Raji (cell line): ENCODE results near the gene BRWD1.

Experiments
- POLR2A ChIP-seq: IDR thresholded peaks from 2 replicates; pipeline ENCODE4 v1.6.1; 2011; ENCODE audit warnings: low read depth, low read length, control low read depth; ENCODE audit not compliant: insufficient read depth

The BRWD1 gene

GRCh38 chr21:39339231-39339630, 25.8 kb upstream of the BRWD1 start:
- TF ChIP-seq POLR2A, result no peak

GRCh38 chr21:39336457-39337008, 23.1 kb upstream of the BRWD1 start:
- no peak for TF ChIP-seq POLR2A

- no peak for TF ChIP-seq POLR2A
Measured at GRCh38 chr21:39334611-39335010, 21.2 kb upstream of the BRWD1 start.

GRCh38 chr21:39332175-39332574, 18.7 kb upstream of the BRWD1 start:
- no peak for TF ChIP-seq POLR2A

GRCh38 chr21:39330001-39330400, 16.6 kb upstream of the BRWD1 start:
- TF ChIP-seq POLR2A, result no peak; the same call in 1 of the 2 replicates

- no peak for TF ChIP-seq POLR2A
Measured at GRCh38 chr21:39327727-39328126, 14.3 kb upstream of the BRWD1 start.

- no peak for TF ChIP-seq POLR2A
Measured at GRCh38 chr21:39326607-39327307, 13.3 kb upstream of the BRWD1 start.

- no peak for TF ChIP-seq POLR2A
Measured at GRCh38 chr21:39325458-39325857, 12.0 kb upstream of the BRWD1 start.

GRCh38 chr21:39321424-39321823, 8.0 kb upstream of the BRWD1 start:
- no peak for TF ChIP-seq POLR2A

GRCh38 chr21:39319814-39320332, 6.4 kb upstream of the BRWD1 start:
- TF ChIP-seq POLR2A, result no peak

GRCh38 chr21:39319251-39319756, 5.9 kb upstream of the BRWD1 start:
- TF ChIP-seq POLR2A, result no peak

- TF ChIP-seq POLR2A, result peak; percentile 58; the same call in 1 of the 2 replicates
Measured at GRCh38 chr21:39318091-39318959, 4.9 kb upstream of the BRWD1 start.

- TF ChIP-seq POLR2A, result 0 out of 2 replicates have a peak, but pooled peaks have one; percentile 34
Measured at GRCh38 chr21:39317134-39318090, 4.0 kb upstream of the BRWD1 start.

- no peak for TF ChIP-seq POLR2A
Measured at GRCh38 chr21:39316729-39317128, 3.3 kb upstream of the BRWD1 start.
